H1 (cell line): Measurements from ENCODE around the gene SNTG2. TPM values are rescaled to one million over a fixed set of nuclear protein-coding genes. Genes with fewer than 3 reads are reported as not detected.

Experiments
- EP300 ChIP-seq, 2 experiments: IDR thresholded peaks; 1 replicate in 1 of 2; 2 replicates in 1 of 2; pipeline ENCODE4 v1.6.1; 2011 to 2012; ENCODE audit warnings: low read depth in 2 of 2, low read length in 2 of 2, mild to moderate bottlenecking in 2 of 2, borderline replicate concordance in 1 of 2, inconsistent platforms in 1 of 2, moderate library complexity in 1 of 2
- GABPA ChIP-seq: IDR thresholded peaks from 2 replicates; pipeline ENCODE4 v1.6.1; 2011; ENCODE audit warnings: mild to moderate bottlenecking, low read length, moderate library complexity, borderline replicate concordance; ENCODE audit not compliant: insufficient read depth
- RNF2 ChIP-seq: fragments of 200-900, 300-1000 bp; sonication (generic); IDR thresholded peaks from 2 replicates; pipeline ENCODE4 v1.7.1; 2016; ENCODE audit warnings: borderline replicate concordance, low read depth, mild to moderate bottlenecking, antibody characterized with exemption, low read length; ENCODE audit not compliant: poor library complexity, severe bottlenecking; ENCODE audit errors: missing control alignments
- SP1 ChIP-seq: IDR thresholded peaks from 2 replicates; pipeline ENCODE4 v1.6.1; 2011; ENCODE audit warnings: low read depth, low read length
- TBP ChIP-seq: IDR thresholded peaks from 2 replicates; pipeline ENCODE4 v1.6.1; 2011; ENCODE audit warnings: low read depth, low read length, improper control_type of control experiment
- polyA plus RNA-seq, 7 experiments: library from polyadenylated mRNA; depleted of rRNA in 3 of 7; stranded (reverse) in 5 of 7; unstranded in 2 of 7; fragments of >200 nt in 5 of 7; fragments of 200-250 nt in 2 of 7; gene quantifications; 1 replicate in 5 of 7; 2 replicates in 1 of 7; 4 replicates in 1 of 7; pipeline versions ENCODE4 v1.2.1 to v1.2.3, GENCODE V29; 2011 to 2013; ENCODE audit warnings: missing spikeins in 2 of 7, mixed read lengths in 2 of 7
- total RNA-seq: library from RNA; stranded (reverse); fragmentation: NEBNext Ultra II Directional; extraction: Animal tissue kit (Norgen Biotek cat#: 25700); gene quantifications from 2 replicates; pipeline ENCODE4 v1.2.1, GENCODE V29; 2021
- TF ChIP-seq, protein P1 (sequence below): IDR thresholded peaks from 2 replicates; pipeline ENCODE4 v1.6.1; 2012; ENCODE audit warnings: inconsistent platforms

Gene SNTG2
- total and polyA plus RNA-seq, 2 of the 8 experiments (the other 6 are each of a cell fraction or from before 2014, with no cell fraction given) = 6.6 to 18.1 TPM

DNA sequence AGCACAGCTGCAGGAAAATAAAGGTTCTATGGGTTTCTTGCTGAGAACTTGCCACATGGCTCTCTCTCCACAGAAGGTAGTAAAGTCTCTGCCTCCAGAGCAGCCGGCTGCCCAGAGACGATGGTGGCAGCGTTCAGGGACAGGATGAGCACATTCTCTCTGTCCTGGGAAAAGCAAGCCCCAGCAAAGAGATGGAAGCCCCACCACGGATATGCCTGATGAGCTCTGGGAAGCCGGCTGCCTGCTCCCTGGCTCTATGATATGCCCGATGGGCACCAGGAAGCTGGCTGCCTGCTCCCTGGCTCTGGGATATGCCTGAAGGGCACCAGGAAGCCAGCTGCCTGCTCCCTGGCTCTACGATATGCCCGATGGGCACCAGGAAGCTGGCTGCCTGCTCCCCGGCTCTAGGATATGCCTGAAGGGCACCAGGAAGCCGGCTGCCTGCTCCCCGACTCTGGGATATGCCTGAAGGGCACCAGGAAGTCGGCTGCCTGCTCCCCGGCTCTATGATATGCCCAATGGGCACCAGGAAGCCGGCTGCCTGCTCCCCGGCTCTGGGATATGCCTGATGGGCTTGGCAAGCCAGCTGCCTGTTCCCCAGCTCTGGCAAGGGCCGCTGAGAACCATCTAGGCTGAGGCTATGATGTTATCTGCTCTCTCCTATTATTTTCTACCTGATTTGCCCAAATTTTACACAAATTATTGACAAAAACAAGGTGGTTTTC is 21.5 kb upstream of the SNTG2 start (continued):
- TF ChIP-seq, protein P1, sequence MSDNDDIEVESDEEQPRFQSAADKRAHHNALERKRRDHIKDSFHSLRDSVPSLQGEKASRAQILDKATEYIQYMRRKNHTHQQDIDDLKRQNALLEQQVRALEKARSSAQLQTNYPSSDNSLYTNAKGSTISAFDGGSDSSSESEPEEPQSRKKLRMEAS = no peak
- TF ChIP-seq TBP = no peak
- TF ChIP-seq EP300 (IDR thresholded peaks at IDR 0.05; ENCODE audit: borderline replicate concordance in 1 of 2, low read depth in 2 of 2, low read length in 2 of 2) = no peak
- no peak for TF ChIP-seq GABPA
- no peak for TF ChIP-seq RNF2
- no peak for TF ChIP-seq SP1
- TF ChIP-seq, all 59 proteins: peak for 0
